Suprapubic skin (tissue), 4 donors: ENCODE results near the gene CNOT2. TPM values are rescaled to one million over a fixed set of nuclear protein-coding genes. Genes with fewer than 3 reads are reported as not detected.

Source experiments
- DNase-seq, 2 donors: peaks; one replicate each; pipeline ENCODE4 v3.0.0-alpha.2; 2019; ENCODE audit warnings: low spot score in 2 of 2
- H3K27ac ChIP-seq: fragments of 200-600 bp; sonication (generic); one replicate; pipeline ENCODE4 v1.5.1; 2019
- H3K27me3 ChIP-seq: fragments of 200-600 bp; sonication (generic); one replicate; pipeline ENCODE4 v1.5.1; 2019
- H3K36me3 ChIP-seq: fragments of 200-600 bp; sonication (generic); one replicate; pipeline ENCODE4 v1.5.1; 2019
- H3K4me1 ChIP-seq: fragments of 200-600 bp; sonication (generic); one replicate; pipeline ENCODE4 v1.5.1; 2019
- H3K4me3 ChIP-seq: fragments of 200-600 bp; sonication (generic); one replicate; pipeline ENCODE4 v1.5.1; 2019; ENCODE audit warnings: mild to moderate bottlenecking
- H3K9me3 ChIP-seq: fragments of 200-600 bp; sonication (generic); one replicate; pipeline ENCODE4 v1.5.1; 2019
- EP300 ChIP-seq: sonication (generic); formaldehyde crosslinking; IDR thresholded peaks from one replicate; pipeline ENCODE4 v1.6.1; 2017; ENCODE audit warnings: antibody characterized with exemption
- POLR2A ChIP-seq, 2 donors: fragments of 450-650 bp; IDR thresholded peaks; one replicate each; pipeline ENCODE4 v1.6.1; 2017; ENCODE audit warnings: antibody characterized with exemption in 2 of 2, mild to moderate bottlenecking in 2 of 2, moderate library complexity in 2 of 2
- POLR2AphosphoS5 ChIP-seq, 3 donors: sonication (generic); formaldehyde crosslinking; IDR thresholded peaks; one replicate each; pipeline ENCODE4 v1.6.1; 2017; ENCODE audit warnings: antibody characterized with exemption in 3 of 3
- WGBS: methylation state at CpG from one replicate; pipeline ENCODE4 v1.1.5; 2018; 5-methylcytosine and 5-hydroxymethylcytosine counted together
- total RNA-seq, 4 donors: library from RNA; depleted of rRNA; stranded (reverse); fragments of >200 nt; gene quantifications; one replicate each; pipeline ENCODE4 v1.1.0, GENCODE V29; 2016
- TF ChIP-seq, protein P1 (sequence below), 2 donors: fragments of 200-600 bp in 1 of 2; fragments of 450-650 bp in 1 of 2; sonication (generic) in 1 of 2; IDR thresholded peaks; one replicate each; pipeline ENCODE4 v1.5.1; 2016 to 2019; ENCODE audit warnings: antibody characterized with exemption in 2 of 2, mild to moderate bottlenecking in 1 of 2, moderate library complexity in 1 of 2

Gene CNOT2
- total RNA-seq, 4 donors from 2014 or later = 135 to 259 (median 152) TPM

DNA sequence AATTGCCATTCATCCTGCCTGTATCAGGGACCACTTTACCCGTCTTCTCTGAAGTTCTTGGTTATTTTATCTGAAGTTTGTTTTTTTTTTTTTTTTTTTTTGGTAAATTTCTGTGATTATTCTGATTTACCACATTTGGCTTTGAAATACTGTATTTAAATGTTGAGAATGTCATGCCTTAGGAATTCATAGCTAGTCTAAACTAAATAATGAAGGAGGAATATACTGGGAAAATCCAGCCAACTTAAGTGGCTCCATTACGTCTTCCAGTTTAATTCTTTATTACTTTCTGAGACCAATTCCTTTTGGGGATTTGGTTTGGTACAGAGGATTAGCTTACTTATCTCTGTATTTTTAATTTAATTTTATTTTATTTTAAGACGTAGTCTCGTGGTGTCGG, 62.6 kb downstream of the CNOT2 start:
- Histone ChIP-seq H3K9me3 (no peaks in the 10 kb centered on the region), H3K27me3 (no peaks in the 10 kb centered on the region), H3K27ac (no peak overlapping the region), H3K4me1 (no peaks in the 10 kb centered on the region), H3K36me3 (peaks cover 10% of the 10 kb centered on the region), H3K4me3 (no peak overlapping the region)
- DNase-seq = no peak
- no peak for TF ChIP-seq EP300
- no peak for TF ChIP-seq POLR2A (IDR thresholded peaks at IDR 0.05)
- TF ChIP-seq, protein P1, sequence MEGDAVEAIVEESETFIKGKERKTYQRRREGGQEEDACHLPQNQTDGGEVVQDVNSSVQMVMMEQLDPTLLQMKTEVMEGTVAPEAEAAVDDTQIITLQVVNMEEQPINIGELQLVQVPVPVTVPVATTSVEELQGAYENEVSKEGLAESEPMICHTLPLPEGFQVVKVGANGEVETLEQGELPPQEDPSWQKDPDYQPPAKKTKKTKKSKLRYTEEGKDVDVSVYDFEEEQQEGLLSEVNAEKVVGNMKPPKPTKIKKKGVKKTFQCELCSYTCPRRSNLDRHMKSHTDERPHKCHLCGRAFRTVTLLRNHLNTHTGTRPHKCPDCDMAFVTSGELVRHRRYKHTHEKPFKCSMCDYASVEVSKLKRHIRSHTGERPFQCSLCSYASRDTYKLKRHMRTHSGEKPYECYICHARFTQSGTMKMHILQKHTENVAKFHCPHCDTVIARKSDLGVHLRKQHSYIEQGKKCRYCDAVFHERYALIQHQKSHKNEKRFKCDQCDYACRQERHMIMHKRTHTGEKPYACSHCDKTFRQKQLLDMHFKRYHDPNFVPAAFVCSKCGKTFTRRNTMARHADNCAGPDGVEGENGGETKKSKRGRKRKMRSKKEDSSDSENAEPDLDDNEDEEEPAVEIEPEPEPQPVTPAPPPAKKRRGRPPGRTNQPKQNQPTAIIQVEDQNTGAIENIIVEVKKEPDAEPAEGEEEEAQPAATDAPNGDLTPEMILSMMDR (IDR thresholded peaks at IDR 0.05) = no peak
- no peak for TF ChIP-seq POLR2AphosphoS5 (IDR thresholded peaks at IDR 0.05)
- 90% methylated on average over 5 of the region's 5 CpGs for WGBS

DNA sequence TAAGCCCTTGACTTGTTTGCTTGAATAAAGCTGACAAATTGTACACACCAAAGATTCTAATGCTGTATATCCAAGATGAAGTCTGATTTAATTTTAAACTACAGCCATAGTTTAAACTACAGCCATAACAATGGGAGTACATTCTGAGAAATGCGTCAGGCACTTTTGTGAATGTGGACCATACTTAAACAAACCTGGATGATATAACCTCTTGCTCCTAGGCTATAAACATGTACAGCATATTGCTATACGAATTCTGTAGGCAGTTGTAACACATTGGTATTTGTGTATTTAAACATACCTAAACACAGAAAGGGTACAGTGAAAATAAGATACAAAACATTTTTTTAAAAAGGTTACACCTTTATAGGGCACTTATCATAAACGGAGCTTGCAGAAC, 63.4 kb downstream of the CNOT2 start:
- no peak for DNase-seq
- 85% methylated on average over 3 of the region's 3 CpGs for WGBS
- H3K4me3 ChIP-seq = no peak overlapping the region
- TF ChIP-seq POLR2A (IDR thresholded peaks at IDR 0.05) = no peak
- H3K36me3 ChIP-seq = peaks cover 10% of the 10 kb centered on the region
- H3K27ac ChIP-seq = no peak overlapping the region
- H3K27me3 ChIP-seq = no peaks in the 10 kb centered on the region
- H3K9me3 ChIP-seq = no peaks in the 10 kb centered on the region
- H3K4me1 ChIP-seq = no peaks in the 10 kb centered on the region

DNA sequence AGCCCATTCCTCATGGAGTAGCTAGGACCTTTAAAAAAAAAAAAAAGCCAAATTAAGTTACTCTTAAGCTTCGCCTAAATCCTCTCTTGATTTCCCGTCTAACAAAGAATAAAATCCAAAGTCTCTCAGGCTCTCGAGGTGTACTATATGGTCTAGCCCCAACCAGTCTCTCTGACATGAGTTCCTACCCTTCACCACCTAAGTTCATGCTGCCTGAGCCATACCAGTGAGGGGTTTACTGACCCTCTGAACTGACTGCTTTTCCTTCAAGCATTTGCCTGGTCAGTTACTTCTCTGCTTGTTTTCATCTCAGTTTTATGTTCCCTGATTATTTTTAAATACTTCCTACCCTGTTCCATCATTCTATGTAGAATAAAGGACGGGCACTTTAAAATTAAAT, 64.6 kb downstream of the CNOT2 start:
- WGBS = 94% methylated on average over 4 of the region's 4 CpGs
- Histone ChIP-seq H3K9me3 (no peaks in the 10 kb centered on the region), H3K27ac (no peak overlapping the region), H3K27me3 (no peaks in the 10 kb centered on the region), H3K4me1 (no peaks in the 10 kb centered on the region), H3K4me3 (no peak overlapping the region), H3K36me3 (peaks cover 10% of the 10 kb centered on the region)
- DNase-seq = no peak
- TF ChIP-seq POLR2AphosphoS5 (IDR thresholded peaks at IDR 0.05) = no peak

DNA sequence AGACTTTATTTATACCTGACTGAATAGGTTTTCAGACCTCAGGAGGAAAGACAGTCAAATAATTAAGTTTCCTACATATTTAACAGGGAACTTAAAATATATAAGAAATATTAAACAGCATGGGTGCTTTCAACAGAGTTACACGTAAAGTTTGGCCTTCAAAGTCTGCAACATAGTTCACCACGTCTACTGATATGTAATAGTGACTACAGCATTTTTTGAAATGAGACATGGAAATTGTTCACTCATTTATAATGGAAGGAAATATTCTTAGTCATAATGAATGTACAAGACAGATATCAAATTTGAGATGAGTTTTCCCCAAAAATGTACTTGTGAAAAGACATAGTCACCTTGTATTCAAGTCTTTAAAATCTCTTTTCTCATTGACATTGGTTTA, 66.1 kb downstream of the CNOT2 start:
- no peak overlapping the region for H3K4me3 ChIP-seq
- no peaks in the 10 kb centered on the region for H3K27me3 ChIP-seq
- TF ChIP-seq POLR2A (IDR thresholded peaks at IDR 0.05) (no peak), POLR2AphosphoS5 (IDR thresholded peaks at IDR 0.05) (no peak), EP300 (no peak)
- TF ChIP-seq, protein P1 (IDR thresholded peaks at IDR 0.05) = no peak
- no peaks in the 10 kb centered on the region for H3K4me1 ChIP-seq
- peaks cover 7% of the 10 kb centered on the region for H3K36me3 ChIP-seq
- no peak for DNase-seq
- H3K27ac ChIP-seq = no peak overlapping the region
- 96% methylated on average over 2 of the region's 2 CpGs for WGBS
- no peaks in the 10 kb centered on the region for H3K9me3 ChIP-seq

DNA sequence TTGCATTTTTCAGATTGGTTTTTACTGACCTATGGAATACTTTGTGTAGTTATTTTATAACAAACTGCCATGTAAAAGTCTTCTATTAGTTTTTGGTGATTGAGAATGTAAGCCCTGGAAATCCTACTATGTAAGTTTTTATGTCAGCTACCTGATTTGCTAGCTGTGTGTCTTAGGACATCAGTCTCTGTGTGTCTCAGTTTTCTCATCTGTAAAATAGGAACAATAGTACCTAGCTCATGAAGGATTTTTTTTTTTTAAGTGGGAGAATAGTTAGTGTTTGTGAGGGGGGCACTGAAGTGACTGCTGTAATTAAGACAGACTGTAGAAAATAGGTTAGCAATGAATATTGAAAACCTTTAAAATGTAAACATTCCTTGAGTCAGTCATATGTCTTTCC, 70.9 kb downstream of the CNOT2 start:
- Histone ChIP-seq H3K36me3 (no peaks in the 10 kb centered on the region), H3K4me1 (no peaks in the 10 kb centered on the region), H3K27ac (no peak overlapping the region), H3K4me3 (no peak overlapping the region), H3K9me3 (no peaks in the 10 kb centered on the region), H3K27me3 (no peaks in the 10 kb centered on the region)
- no peak for DNase-seq
- TF ChIP-seq POLR2AphosphoS5 (IDR thresholded peaks at IDR 0.05) = no peak
- TF ChIP-seq, protein P1 (IDR thresholded peaks at IDR 0.05) = no peak
- TF ChIP-seq POLR2A (IDR thresholded peaks at IDR 0.05) = no peak
- TF ChIP-seq EP300 = no peak

DNA sequence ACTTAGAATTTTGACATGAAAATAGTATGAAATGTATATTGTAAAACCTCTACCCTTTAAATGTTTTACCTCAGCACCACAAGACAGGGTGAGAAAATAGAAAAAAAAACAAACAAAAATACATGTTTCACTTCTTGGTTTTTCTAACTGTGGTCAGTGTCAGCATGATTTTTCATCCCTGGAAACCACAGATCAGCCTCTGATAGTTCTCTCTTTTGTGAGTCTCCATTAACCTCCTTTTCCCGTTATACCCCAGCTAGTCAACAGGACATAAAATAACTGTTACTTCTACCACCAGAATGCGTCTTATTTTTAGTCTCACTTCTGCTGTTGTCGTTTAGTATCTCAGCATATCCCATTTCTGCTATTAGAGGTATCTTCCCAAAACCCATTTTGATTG, 74.5 kb downstream of the CNOT2 start:
- DNase-seq = no peak
- 90% methylated on average over 3 of the region's 3 CpGs for WGBS
- no peaks in the 10 kb centered on the region for H3K9me3 ChIP-seq
- no peaks in the 10 kb centered on the region for H3K36me3 ChIP-seq
- no peaks in the 10 kb centered on the region for H3K27me3 ChIP-seq
- no peak for TF ChIP-seq EP300
- TF ChIP-seq, protein P1 (IDR thresholded peaks at IDR 0.05) = no peak
- no peak for TF ChIP-seq POLR2A (IDR thresholded peaks at IDR 0.05)
- TF ChIP-seq POLR2AphosphoS5 (IDR thresholded peaks at IDR 0.05) = no peak
- H3K4me1 ChIP-seq = no peaks in the 10 kb centered on the region
- no peak overlapping the region for H3K27ac ChIP-seq
- H3K4me3 ChIP-seq = no peak overlapping the region
